H7 (cell line): ENCODE results near the gene SPRYD4. TPM values are rescaled to one million over a fixed set of nuclear protein-coding genes. Genes with fewer than 3 reads are reported as not detected.
"Not testable (repeated sequence)": the region's sequence is repeated elsewhere in the genome, so short reads cannot be mapped to it uniquely, and the experiment has no call there.

ENCODE experiments used
- DNase-seq: peaks from one replicate; pipeline ENCODE4 v3.0.0; 2012
- H3K27me3 ChIP-seq: 2 replicates; pipeline ENCODE4 v1.6.0; 2011; ENCODE audit warnings: mild to moderate bottlenecking, low read length; ENCODE audit not compliant: control insufficient read depth, insufficient read depth
- H3K36me3 ChIP-seq: replicated peaks from 2 replicates; pipeline ENCODE4 v1.5.1; 2011; ENCODE audit warnings: low read length; ENCODE audit not compliant: control insufficient read depth, insufficient read depth
- H3K4me3 ChIP-seq: 2 replicates; pipeline ENCODE4 v1.5.1; 2011; ENCODE audit warnings: low read depth, mild to moderate bottlenecking, control low read depth, low read length, moderate library complexity; ENCODE audit not compliant: insufficient read depth
- total RNA-seq: library from RNA; depleted of rRNA; stranded (reverse); fragments of >200 nt; shearing (Covaris generic); gene quantifications from 2 replicates; pipeline ENCODE4 v1.2.3, GENCODE V29; 2014; rRNA removed

Gene SPRYD4
- total RNA-seq = 2.3 TPM in 2 replicates

DNA sequence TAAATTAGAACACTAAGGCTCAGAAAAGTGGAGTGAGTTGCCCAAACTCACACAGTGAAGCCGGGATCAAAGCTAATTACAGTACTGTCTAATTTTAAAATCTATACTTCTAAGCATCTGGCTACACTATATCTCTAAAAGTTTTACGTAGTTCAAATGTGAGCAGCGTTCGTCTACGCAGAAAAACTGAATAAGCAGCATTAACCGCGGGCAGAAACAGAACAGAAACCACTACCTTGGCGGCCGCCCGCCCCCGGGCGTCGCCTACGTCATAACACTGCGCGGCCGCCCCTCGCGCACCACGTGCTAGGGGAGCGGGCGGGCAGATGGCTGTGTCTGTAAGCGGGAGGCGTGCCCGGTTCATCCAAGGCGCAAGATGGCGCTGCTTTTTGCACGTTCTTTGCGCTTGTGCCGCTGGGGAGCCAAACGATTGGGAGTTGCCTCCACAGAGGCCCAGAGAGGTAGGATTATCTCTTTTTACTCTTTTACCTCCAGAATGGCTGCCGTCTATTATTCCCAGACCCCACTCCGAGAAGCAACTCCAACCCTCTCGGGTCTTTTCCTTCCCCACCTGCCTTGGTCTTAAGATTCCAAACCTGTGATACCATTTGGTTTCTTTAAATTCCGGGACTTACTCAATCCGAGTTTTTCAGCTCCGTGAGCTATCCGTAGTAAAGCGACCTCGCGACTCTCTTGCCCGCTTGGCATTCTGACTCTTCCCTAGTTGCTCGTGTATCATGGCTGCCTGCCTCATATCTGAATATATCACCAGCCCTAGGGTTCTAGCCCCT is at the start of gene SPRYD4:
Gene SPRYD4 (plus strand): TSS at position 363 of the 791 bp plus-strand sequence. CDS start 14 bp downstream, at position 377.
- Histone ChIP-seq H3K4me3 (peak within 1 kb of the TSS; percentile 69), H3K36me3 (peaks cover 19% of the 10 kb centered on the region), H3K27me3 (no peaks in the 10 kb centered on the region)
- DNase-seq = peak; percentile 96

DNA sequence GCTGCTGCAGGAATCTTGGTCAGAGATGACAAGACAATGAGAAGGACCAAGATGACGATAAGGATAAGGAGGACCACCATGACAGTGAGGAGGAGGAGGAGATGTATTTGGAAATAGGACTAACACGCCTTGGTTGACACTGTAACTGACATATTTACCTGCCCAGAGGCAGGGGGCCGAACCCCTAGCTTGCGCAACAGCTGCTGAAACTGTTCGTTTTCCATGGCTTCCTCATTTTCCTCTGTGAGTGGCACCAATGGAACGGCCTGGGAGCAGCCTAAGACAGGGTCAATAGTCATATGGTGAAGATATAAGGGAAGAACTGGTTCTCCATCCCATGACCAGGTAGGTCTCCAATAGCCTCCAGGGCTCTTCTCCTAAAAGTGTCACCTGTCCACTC is 48.0 kb upstream of the SPRYD4 start:
- Histone ChIP-seq H3K27me3 (no peaks in the 10 kb centered on the region), H3K4me3 (no peak overlapping the region), H3K36me3 (peaks cover 52% of the 10 kb centered on the region)
- no peak for DNase-seq

DNA sequence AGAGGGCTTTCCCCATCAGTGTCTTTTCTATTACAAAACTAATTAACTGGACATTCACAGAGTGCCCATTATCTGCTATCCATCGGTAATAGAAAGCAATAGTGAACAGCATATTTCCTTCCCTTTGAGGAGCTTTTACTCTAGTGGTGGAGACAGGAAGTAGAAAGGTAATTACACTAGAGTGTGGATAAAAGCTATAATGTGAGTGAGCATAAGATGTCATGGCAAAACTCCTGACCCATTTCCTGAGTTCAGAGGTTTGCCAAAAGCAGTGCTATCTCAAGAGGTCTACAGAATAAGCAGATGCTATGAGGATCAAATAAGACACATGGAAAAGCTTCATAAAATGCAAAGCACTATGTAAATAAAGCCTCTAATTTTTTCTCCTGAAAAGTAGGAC is 43.2 kb upstream of the SPRYD4 start:
- DNase-seq = no peak
- no peak overlapping the region for H3K4me3 ChIP-seq
- H3K27me3 ChIP-seq = no peaks in the 10 kb centered on the region
- H3K36me3 ChIP-seq = peaks cover 55% of the 10 kb centered on the region

DNA sequence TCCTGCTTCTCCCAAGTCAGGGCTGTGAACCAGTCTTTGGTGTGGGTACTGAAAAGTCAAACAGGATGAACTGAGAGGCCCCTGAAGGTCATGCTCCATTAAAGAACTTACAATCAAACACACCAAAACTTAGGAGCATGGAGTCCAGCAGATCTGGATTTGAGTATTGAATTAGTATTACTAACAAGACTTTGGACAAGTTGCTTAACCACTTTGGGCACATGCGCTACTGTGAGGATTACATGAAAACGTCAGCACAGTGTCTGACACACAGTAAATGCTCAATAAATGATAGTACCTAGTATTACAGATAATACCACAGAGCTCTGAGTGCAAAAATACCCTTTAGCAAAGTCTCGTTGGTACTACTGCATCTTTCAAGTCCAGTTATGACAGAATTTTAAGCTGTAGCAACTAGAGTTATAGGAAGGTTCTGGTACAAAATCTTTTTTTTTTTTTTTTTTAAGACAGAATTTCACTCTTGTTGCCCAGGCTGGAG is 42.4 kb upstream of the SPRYD4 start:
- Histone ChIP-seq H3K4me3 (no peak overlapping the region), H3K36me3 (peaks cover 55% of the 10 kb centered on the region), H3K27me3 (no peaks in the 10 kb centered on the region)
- DNase-seq = no peak

GRCh38 chr12:56431288-56431687 is 37.1 kb upstream of the SPRYD4 start:
- H3K27me3 ChIP-seq = no peaks in the 10 kb centered on the region
- peaks cover 36% of the 10 kb centered on the region for H3K36me3 ChIP-seq
- no peak for DNase-seq
- no peak overlapping the region for H3K4me3 ChIP-seq

- DNase-seq = no peak
- Histone ChIP-seq H3K36me3 (peaks cover 35% of the 10 kb centered on the region), H3K4me3 (no peak overlapping the region), H3K27me3 (no peaks in the 10 kb centered on the region)
Observed at GRCh38 chr12:56431850-56432249, 36.5 kb upstream of the SPRYD4 start.

- no peak overlapping the region for H3K4me3 ChIP-seq
- peaks cover 19% of the 10 kb centered on the region for H3K36me3 ChIP-seq
- DNase-seq = no peak
- no peaks in the 10 kb centered on the region for H3K27me3 ChIP-seq
Observed at GRCh38 chr12:56434828-56435227, 33.5 kb upstream of the SPRYD4 start.

DNA sequence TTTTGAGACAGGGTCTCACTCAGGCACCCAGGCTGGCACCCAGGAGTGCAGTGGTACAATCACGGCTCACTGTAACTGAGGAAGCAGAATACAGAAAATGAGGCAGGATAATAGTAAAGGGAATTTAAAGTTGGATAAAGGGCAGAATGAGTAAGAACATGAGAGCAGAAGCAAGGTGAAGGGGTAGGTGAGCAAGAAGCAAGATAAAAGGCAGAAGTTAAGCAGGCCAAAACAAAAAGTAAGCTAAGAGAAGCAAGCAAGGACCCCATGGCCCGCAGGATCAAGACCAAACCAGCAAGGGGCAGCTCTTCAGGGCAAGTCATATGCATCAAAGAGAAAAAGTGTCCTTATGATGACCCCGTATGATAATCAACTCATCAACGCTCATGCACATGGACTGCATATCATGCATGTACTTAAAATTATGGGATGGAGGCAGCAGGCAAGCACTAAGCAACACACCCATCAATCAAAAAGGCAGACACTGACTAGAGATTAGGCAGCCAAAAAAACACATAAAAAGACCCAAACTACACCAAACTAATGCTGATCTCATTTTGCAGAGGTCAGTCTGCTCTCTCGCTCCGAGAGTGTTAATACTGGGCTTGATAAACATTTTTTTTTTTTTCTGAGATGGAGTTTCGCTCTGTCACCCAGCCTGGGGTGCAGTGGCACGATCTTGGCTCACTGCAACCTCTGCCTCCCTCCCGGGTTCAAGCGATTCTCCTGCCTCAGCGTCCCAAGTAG is 30.8 kb upstream of the SPRYD4 start:
- no peaks in the 10 kb centered on the region for H3K27me3 ChIP-seq
- peaks cover 6% of the 10 kb centered on the region for H3K36me3 ChIP-seq
- H3K4me3 ChIP-seq = no peak overlapping the region
- no peak for DNase-seq

GRCh38 chr12:56443208-56443607 is 25.2 kb upstream of the SPRYD4 start:
- DNase-seq, H3K27me3 ChIP-seq, H3K36me3 ChIP-seq, H3K4me3 ChIP-seq: not testable (repeated sequence)

DNA sequence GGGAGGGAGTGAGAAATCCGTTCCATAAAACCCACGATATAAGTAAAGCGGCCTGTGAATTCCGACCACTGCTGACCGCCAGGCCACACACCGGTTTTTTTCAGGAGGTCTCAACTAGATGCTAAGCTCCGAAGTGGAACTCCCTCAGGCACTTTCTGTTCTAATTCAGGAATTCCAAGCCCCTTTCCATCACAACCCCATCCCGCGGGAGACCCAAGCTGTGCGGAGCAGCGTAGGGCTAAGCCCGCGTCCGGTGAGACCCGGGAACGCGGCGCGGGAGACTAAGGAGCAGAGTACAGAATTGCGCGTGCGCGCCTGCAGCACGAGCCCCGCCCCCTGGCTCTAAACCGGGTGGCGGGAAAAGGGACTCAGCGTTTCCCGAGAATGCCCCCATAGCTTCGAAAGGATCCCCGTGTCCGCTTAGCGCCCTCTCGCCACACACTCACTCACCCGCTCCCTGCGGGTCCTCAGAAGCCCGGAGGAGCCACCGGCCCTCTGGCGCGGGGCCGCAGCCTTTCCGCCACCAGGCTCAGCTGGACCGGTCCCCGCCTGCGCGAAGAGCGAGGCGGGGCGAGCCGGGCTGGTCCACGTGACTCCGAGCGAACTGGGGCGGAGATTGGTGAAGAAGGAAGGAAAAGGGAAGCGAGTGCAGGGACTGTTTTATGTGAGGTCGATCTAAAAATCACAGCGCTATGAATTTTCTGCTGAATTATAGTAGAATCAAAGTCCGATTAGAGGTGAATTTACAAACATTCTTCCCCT is 19.3 kb upstream of the SPRYD4 start, which contains the start of gene TIMELESS:
Gene TIMELESS (minus strand): TSS at position 567 of the 762 bp plus-strand sequence. CDS start 15,256 bp downstream, outside the sequence.
- DNase-seq = peak; percentile 97
- Histone ChIP-seq H3K36me3 (no peaks in the 10 kb centered on the region; the same call in 1 of the 2 replicates), H3K4me3 (peak within 1 kb of the TSS; percentile 69), H3K27me3 (no peaks in the 10 kb centered on the region)

- no peak for DNase-seq
- Histone ChIP-seq H3K27me3 (no peaks in the 10 kb centered on the region), H3K36me3 (no peaks in the 10 kb centered on the region; the same call in 1 of the 2 replicates), H3K4me3 (peak overlapping the region; percentile 69)
Observed at GRCh38 chr12:56449622-56449984, 18.8 kb upstream of the SPRYD4 start.

- Histone ChIP-seq H3K27me3 (no peaks in the 10 kb centered on the region), H3K36me3 (no peaks in the 10 kb centered on the region), H3K4me3 (no peak overlapping the region)
- DNase-seq = no peak
Observed at GRCh38 chr12:56450241-56450640, 18.1 kb upstream of the SPRYD4 start.

- no peak for DNase-seq
- H3K27me3 ChIP-seq = no peaks in the 10 kb centered on the region
- no peak overlapping the region for H3K4me3 ChIP-seq
- no peaks in the 10 kb centered on the region for H3K36me3 ChIP-seq
Observed at GRCh38 chr12:56451147-56451546, 17.2 kb upstream of the SPRYD4 start.

DNA sequence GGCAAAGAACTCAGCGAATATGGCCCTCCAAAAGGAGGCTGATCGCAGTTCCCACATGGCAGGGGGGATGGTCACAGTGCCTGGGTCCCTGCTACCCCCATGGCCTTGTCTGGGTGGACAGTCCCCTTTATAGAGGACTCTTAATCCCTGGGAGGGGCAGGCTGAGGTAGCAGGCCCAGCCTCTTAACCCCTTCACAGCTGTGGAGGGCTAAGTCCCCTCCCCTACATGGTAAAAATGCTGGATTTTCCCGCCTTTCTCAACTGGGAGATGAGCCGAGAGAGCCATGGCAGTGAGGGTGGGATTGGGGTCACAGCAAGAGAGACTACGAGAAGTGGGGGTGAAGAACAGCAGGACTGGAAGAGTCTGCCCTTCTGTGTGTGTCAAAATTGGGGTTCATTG is 13.8 kb upstream of the SPRYD4 start, which contains the start of gene MIP:
Gene MIP (minus strand): TSS at position 101 of the 400 bp plus-strand sequence. CDS start 44 bp downstream, at position 57.
- no peak for DNase-seq
- Histone ChIP-seq H3K36me3 (no peaks in the 10 kb centered on the region), H3K27me3 (no peaks in the 10 kb centered on the region), H3K4me3 (no peak within 1 kb of the TSS)
